ENCODE data around the gene RPL36. TPM values are rescaled to one million over a fixed set of nuclear protein-coding genes. Genes with fewer than 3 reads are reported as not detected.

The RPL36 gene
- total RNA-seq, 1 experiment from 2014 or later = 787 TPM

- Histone ChIP-seq H3K4me1 (replicated peaks; ENCODE audit: insufficient read depth) (no peaks in the 10 kb centered on the region), H4K20me1 (ENCODE audit: insufficient read depth) (no peaks in the 10 kb centered on the region), H3K27me3 (ENCODE audit: insufficient read depth, low read depth) (no peaks in the 10 kb centered on the region), H3K4me3 (no peak overlapping the region), H3F3A (ENCODE audit: insufficient read depth, low read depth) (no peaks in the 10 kb centered on the region), H3K27ac (no peak overlapping the region), H3K79me2 (ENCODE audit: low read depth) (no peaks in the 10 kb centered on the region), H3K9me2 (ENCODE audit: insufficient read depth) (no peaks in the 10 kb centered on the region), H3K9me3 (ENCODE audit: insufficient read depth, low read depth) (no peaks in the 10 kb centered on the region), H2AFZ (no peak overlapping the region), H3K36me3 (ENCODE audit: low read depth) (no peaks in the 10 kb centered on the region), H3K4me2 (no peak overlapping the region)
- intact Hi-C loops (cut with micrococcal nuclease; ENCODE audit: unreplicated experiment) = no loop called here
- POLR2A ChIA-PET (ENCODE audit: unreplicated experiment) = no interaction called here
- no peak for TF ChIP-seq EZH2 (IDR thresholded peaks at IDR 0.05; ENCODE audit: low read depth)
- no peak for TF ChIP-seq CTCF (conservative IDR thresholded peaks at IDR 0.05)
- DNase-seq = no peak
- CTCF ChIA-PET = no interaction called here
- no TSS peak for BruUV-seq (replicated peaks)
Measured at GRCh38 chr19:5673752-5674151, 16.3 kb upstream of the RPL36 start.

- intact Hi-C loops (cut with micrococcal nuclease; ENCODE audit: unreplicated experiment) = no loop called here
- H3K36me3 ChIP-seq (ENCODE audit: low read depth) = no peaks in the 10 kb centered on the region
- DNase-seq = no peak
- no peak overlapping the region for H3K4me3 ChIP-seq
- no peaks in the 10 kb centered on the region for H3K4me1 ChIP-seq (replicated peaks; ENCODE audit: insufficient read depth)
- ChIA-PET CTCF (no interaction called here), POLR2A (ENCODE audit: unreplicated experiment) (no interaction called here)
- H3K27ac ChIP-seq = no peak overlapping the region
- peaks cover 6% of the 10 kb centered on the region for H3K79me2 ChIP-seq (ENCODE audit: low read depth)
- no TSS peak for BruUV-seq (replicated peaks)
- H4K20me1 ChIP-seq (ENCODE audit: insufficient read depth) = no peaks in the 10 kb centered on the region
- no peaks in the 10 kb centered on the region for H3K9me3 ChIP-seq (ENCODE audit: insufficient read depth, low read depth)
- TF ChIP-seq EZH2 (IDR thresholded peaks at IDR 0.05; ENCODE audit: low read depth) = no peak
- H3K27me3 ChIP-seq (ENCODE audit: insufficient read depth, low read depth) = no peaks in the 10 kb centered on the region
- H3K9me2 ChIP-seq (ENCODE audit: insufficient read depth) = no peaks in the 10 kb centered on the region
- no peaks in the 10 kb centered on the region for H3F3A ChIP-seq (ENCODE audit: insufficient read depth, low read depth)
- no peak overlapping the region for H3K4me2 ChIP-seq
- no peak overlapping the region for H2AFZ ChIP-seq
Measured at GRCh38 chr19:5674714-5675113, 15.4 kb upstream of the RPL36 start.

- TF ChIP-seq EZH2 (IDR thresholded peaks at IDR 0.05; ENCODE audit: low read depth) (no peak), CTCF (conservative IDR thresholded peaks at IDR 0.05) (no peak)
- Histone ChIP-seq H3K9me3 (ENCODE audit: insufficient read depth, low read depth) (no peaks in the 10 kb centered on the region), H3K79me2 (ENCODE audit: low read depth) (peaks cover 9% of the 10 kb centered on the region), H3K36me3 (ENCODE audit: low read depth) (no peaks in the 10 kb centered on the region), H3K27me3 (ENCODE audit: insufficient read depth, low read depth) (no peaks in the 10 kb centered on the region), H3F3A (ENCODE audit: insufficient read depth, low read depth) (no peaks in the 10 kb centered on the region), H3K9me2 (ENCODE audit: insufficient read depth) (no peaks in the 10 kb centered on the region), H2AFZ (no peak overlapping the region), H3K4me2 (no peak overlapping the region), H3K4me1 (replicated peaks; ENCODE audit: insufficient read depth) (no peaks in the 10 kb centered on the region), H3K4me3 (no peak overlapping the region), H4K20me1 (ENCODE audit: insufficient read depth) (no peaks in the 10 kb centered on the region), H3K27ac (no peak overlapping the region)
- ChIA-PET POLR2A (ENCODE audit: unreplicated experiment) (no interaction called here), CTCF (no interaction called here)
- no TSS peak for BruUV-seq (replicated peaks)
- intact Hi-C loops (cut with micrococcal nuclease; ENCODE audit: unreplicated experiment) = no loop called here
- DNase-seq = no peak
Measured at GRCh38 chr19:5676105-5676771, 13.9 kb upstream of the RPL36 start.

- Histone ChIP-seq H3K27me3 (ENCODE audit: insufficient read depth, low read depth) (no peaks in the 10 kb centered on the region), H4K20me1 (ENCODE audit: insufficient read depth) (no peaks in the 10 kb centered on the region), H3K9me2 (ENCODE audit: insufficient read depth) (no peaks in the 10 kb centered on the region), H3K36me3 (ENCODE audit: low read depth) (no peaks in the 10 kb centered on the region), H3K79me2 (ENCODE audit: low read depth) (peaks cover 9% of the 10 kb centered on the region), H3K4me3 (no peak overlapping the region), H2AFZ (no peak overlapping the region), H3F3A (ENCODE audit: insufficient read depth, low read depth) (no peaks in the 10 kb centered on the region), H3K4me2 (no peak overlapping the region), H3K27ac (no peak overlapping the region), H3K4me1 (replicated peaks; ENCODE audit: insufficient read depth) (no peaks in the 10 kb centered on the region), H3K9me3 (ENCODE audit: insufficient read depth, low read depth) (no peaks in the 10 kb centered on the region)
- no peak for DNase-seq
- BruUV-seq (replicated peaks) = no TSS peak
- intact Hi-C loops (cut with micrococcal nuclease; ENCODE audit: unreplicated experiment) = no loop called here
- ChIA-PET POLR2A (ENCODE audit: unreplicated experiment) (no interaction called here), CTCF (no interaction called here)
- no peak for TF ChIP-seq CTCF (conservative IDR thresholded peaks at IDR 0.05)
- TF ChIP-seq EZH2 (IDR thresholded peaks at IDR 0.05; ENCODE audit: low read depth) = no peak
Measured at GRCh38 chr19:5676772-5677105, 13.4 kb upstream of the RPL36 start.
